Left lung (tissue), 10 donors: ENCODE results near the gene DOCK4. TPM values are rescaled to one million over a fixed set of nuclear protein-coding genes. Genes with fewer than 3 reads are reported as not detected.

Experiments used
- ATAC-seq: fragments of 200-7000 bp; cut with Tn5 transposase; one replicate; pipeline ENCODE4 v1.9.1; 2020; ENCODE audit warnings: moderate library complexity
- DNase-seq, 4 donors: peaks; one replicate each; pipeline ENCODE4 v3.0.0-alpha.2; 2013 to 2020
- H3K27ac ChIP-seq, 2 donors: fragments of 200-600 bp; sonication (generic) in 1 of 2; one replicate each; pipeline versions ENCODE4 v1.5.0 to v1.8.0; 2020 to 2021
- H3K27me3 ChIP-seq, 2 donors: fragments of 200-600 bp; sonication (generic) in 1 of 2; one replicate each; pipeline versions ENCODE4 v1.5.0 to v1.8.0; 2020 to 2021
- H3K36me3 ChIP-seq, 2 donors: fragments of 200-600 bp; sonication (generic) in 1 of 2; one replicate each; pipeline versions ENCODE4 v1.5.0 to v1.8.0; 2020 to 2021
- H3K4me1 ChIP-seq, 2 donors: fragments of 200-600 bp; one replicate each; pipeline ENCODE4 v1.8.0; 2021
- H3K4me3 ChIP-seq, 2 donors: fragments of 200-600 bp; sonication (generic) in 1 of 2; one replicate each; pipeline versions ENCODE4 v1.5.0 to v1.8.0; 2020 to 2021; ENCODE audit warnings: mild to moderate bottlenecking in 1 of 2
- H3K9me3 ChIP-seq, 2 donors: fragments of 200-600 bp; sonication (generic) in 1 of 2; one replicate each; pipeline versions ENCODE4 v1.5.0 to v1.8.0; 2020 to 2021
- CTCF ChIP-seq, 2 donors: fragments of 200-600 bp; sonication (generic) in 1 of 2; IDR thresholded peaks; one replicate each; pipeline versions ENCODE4 v1.5.0 to v1.8.0; 2021; ENCODE audit warnings: antibody characterized with exemption in 2 of 2
- intact Hi-C, 2 donors: fragments of 100-400 bp; cut with DNase I; formaldehyde crosslinking; loops; one replicate each; pipeline versions ENCODE4 v1.11.2 to v1.14.2; 2022
- polyA plus RNA-seq, 6 donors: library from polyadenylated mRNA; unstranded; fragments of 120-200 nt; gene quantifications; one replicate each; pipeline ENCODE4 v1.2.1, GENCODE V29; 2013; ENCODE audit not compliant: insufficient read length in 6 of 6
- total RNA-seq, 2 donors: library from RNA; stranded (reverse); fragmentation: NEBNext Ultra II Directional; extraction: Animal tissue kit (Norgen Biotek cat#: 25700); gene quantifications; one replicate each; pipeline ENCODE4 v1.2.1, GENCODE V29; 2021
- donor health status: DM: no; HTN: yes; CAD: no.
- donor health status: DM: no; HTN: no; CAD: no.

The DOCK4 gene
- total and polyA plus RNA-seq, 8 donors: 38.9 to 64.3 (median 52.5) TPM

- Histone ChIP-seq H3K27me3 (no peaks in the 10 kb centered on the region), H3K4me3 (no peak overlapping the region), H3K9me3 (no peaks in the 10 kb centered on the region), H3K4me1 (no peaks in the 10 kb centered on the region), H3K36me3 (peaks cover 0 to 12% of the 10 kb centered on the region in 2 donors), H3K27ac (no peak overlapping the region)
- DNase-seq (no peak), ATAC-seq (no peak)
- TF ChIP-seq CTCF (IDR thresholded peaks at IDR 0.05): no peak
- intact Hi-C loops: no loop called here
Observed at GRCh38 chr7:111852081-111852480, 354.1 kb downstream of the DOCK4 start.

GRCh38 chr7:111846898-111847297, 359.3 kb downstream of the DOCK4 start:
- H3K9me3 ChIP-seq: no peaks in the 10 kb centered on the region
- no peak for TF ChIP-seq CTCF (IDR thresholded peaks at IDR 0.05)
- DNase-seq (no peak), ATAC-seq (no peak)
- no peaks in the 10 kb centered on the region for H3K4me1 ChIP-seq
- H3K36me3 ChIP-seq: peaks cover 0 to 44% of the 10 kb centered on the region in 2 donors
- no peak overlapping the region for H3K27ac ChIP-seq
- intact Hi-C loops: no loop called here
- H3K27me3 ChIP-seq: no peaks in the 10 kb centered on the region
- no peak overlapping the region for H3K4me3 ChIP-seq

- Histone ChIP-seq H3K4me3 (no peak overlapping the region), H3K27me3 (no peaks in the 10 kb centered on the region), H3K27ac (no peak overlapping the region), H3K4me1 (no peaks in the 10 kb centered on the region), H3K9me3 (no peaks in the 10 kb centered on the region), H3K36me3 (peaks cover 0 to 44% of the 10 kb centered on the region in 2 donors)
- intact Hi-C loops: no loop called here
- no peak for DNase-seq
- TF ChIP-seq CTCF (IDR thresholded peaks at IDR 0.05): no peak
- ATAC-seq: no peak
Observed at GRCh38 chr7:111845853-111846252, 360.3 kb downstream of the DOCK4 start.

- ATAC-seq (no peak), DNase-seq (no peak)
- intact Hi-C loops: no loop called here
- Histone ChIP-seq H3K9me3 (no peaks in the 10 kb centered on the region), H3K27me3 (no peaks in the 10 kb centered on the region), H3K4me3 (no peak overlapping the region), H3K27ac (no peak overlapping the region), H3K36me3 (peaks cover 0 to 52% of the 10 kb centered on the region in 2 donors), H3K4me1 (no peaks in the 10 kb centered on the region)
- TF ChIP-seq CTCF (IDR thresholded peaks at IDR 0.05): no peak
Observed at GRCh38 chr7:111844904-111845671, 361.1 kb downstream of the DOCK4 start.

GRCh38 chr7:111842491-111842890, 363.7 kb downstream of the DOCK4 start:
- peaks cover 0 to 46% of the 10 kb centered on the region in 2 donors for H3K36me3 ChIP-seq
- intact Hi-C loops: no loop called here
- TF ChIP-seq CTCF (IDR thresholded peaks at IDR 0.05): no peak

More at GRCh38 chr7:111842491-111842890, 363.7 kb downstream of the DOCK4 start:
- H3K4me3 ChIP-seq: no peak overlapping the region
- no peak overlapping the region for H3K27ac ChIP-seq
- DNase-seq (no peak), ATAC-seq (no peak)
- no peaks in the 10 kb centered on the region for H3K4me1 ChIP-seq
- no peaks in the 10 kb centered on the region for H3K27me3 ChIP-seq
- no peaks in the 10 kb centered on the region for H3K9me3 ChIP-seq
